Measurements from ENCODE around the gene LYRM7.

Gene LYRM7

GRCh38 chr5:131221008-131221703 lies 50.4 kb downstream of the LYRM7 start:
- TF ChIP-seq POLR2A (IDR thresholded peaks at IDR 0.05; ENCODE audit: low read length) (no peak), GATA1 (IDR thresholded peaks at IDR 0.05; ENCODE audit: low read depth, low read length) (no peak)
- DNase-seq = no peak

- no peak for DNase-seq
- TF ChIP-seq POLR2A (IDR thresholded peaks at IDR 0.05; ENCODE audit: low read length) = no peak
Measured at GRCh38 chr5:131221888-131222287, 51.1 kb downstream of the LYRM7 start.

DNA sequence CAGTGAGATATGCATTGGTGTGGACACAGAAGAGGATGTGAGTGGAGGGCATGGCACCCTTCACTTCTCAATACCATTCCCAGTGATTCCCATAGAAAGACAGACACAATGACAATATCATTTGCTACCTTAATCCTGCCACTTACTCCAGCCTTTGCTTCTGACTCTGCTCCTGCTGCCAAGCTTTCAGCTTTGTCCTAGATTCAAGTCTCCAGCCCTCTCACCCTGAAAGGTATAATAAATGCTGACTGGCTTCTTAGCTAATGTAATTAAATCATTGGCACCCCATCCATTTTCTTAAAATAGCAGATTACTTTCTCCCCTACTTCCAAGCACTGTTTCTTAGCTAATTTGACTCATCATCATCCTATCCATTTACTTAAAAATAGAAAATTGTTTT lies 52.0 kb downstream of the LYRM7 start:
- peak in 1 of 2 experiments; percentile 29 for DNase-seq
- no peak for TF ChIP-seq GATA1 (IDR thresholded peaks at IDR 0.05; ENCODE audit: low read depth, low read length)
- TF ChIP-seq POLR2A (IDR thresholded peaks at IDR 0.05; ENCODE audit: low read length) = no peak

- TF ChIP-seq GATA1 (IDR thresholded peaks at IDR 0.05; ENCODE audit: low read depth, low read length) (no peak), POLR2A (IDR thresholded peaks at IDR 0.05; ENCODE audit: low read length) (no peak)
- no peak for DNase-seq
Measured at GRCh38 chr5:131223751-131224386, 53.1 kb downstream of the LYRM7 start.

DNA sequence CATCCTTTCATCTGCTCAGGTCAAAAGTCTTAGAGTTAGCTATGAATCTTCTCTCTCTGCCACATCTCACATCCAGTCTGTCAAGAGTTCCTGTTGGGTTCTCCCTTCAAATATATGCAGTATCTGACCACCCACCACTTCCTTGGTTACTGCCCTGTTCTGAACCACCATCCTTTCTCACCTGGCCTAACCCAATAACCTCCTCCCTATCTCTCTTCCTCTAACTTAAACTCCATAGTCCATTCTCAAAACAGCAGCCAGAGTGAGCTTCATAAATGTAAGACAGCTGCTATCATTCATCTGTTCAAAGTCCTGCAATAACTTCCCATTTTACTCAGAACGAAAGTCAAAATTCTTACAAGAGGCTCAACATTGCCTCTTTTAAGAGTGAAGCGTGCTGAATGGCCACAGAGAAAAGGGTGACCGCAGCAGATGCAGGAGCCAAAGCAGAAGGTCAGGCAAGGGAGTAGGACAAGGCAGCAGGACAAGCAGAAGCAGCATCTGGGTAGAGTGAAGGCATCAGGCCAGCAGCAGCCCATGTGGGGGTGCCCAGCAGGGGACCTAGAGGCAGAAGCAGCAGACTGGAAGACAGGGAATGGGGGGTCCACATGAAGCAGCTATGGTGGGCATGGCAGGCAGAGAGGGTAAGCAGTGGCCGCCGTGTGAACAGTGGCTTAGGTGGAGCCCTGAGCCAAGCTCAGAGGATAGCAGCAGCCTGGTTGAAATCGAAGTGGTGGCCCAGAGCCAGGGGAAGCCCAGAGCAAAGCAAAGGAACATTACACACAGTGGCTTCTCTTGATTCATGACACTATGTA lies 53.9 kb downstream of the LYRM7 start:
- no peak for DNase-seq
- TF ChIP-seq GATA1 (IDR thresholded peaks at IDR 0.05; ENCODE audit: low read depth, low read length) = no peak

DNA sequence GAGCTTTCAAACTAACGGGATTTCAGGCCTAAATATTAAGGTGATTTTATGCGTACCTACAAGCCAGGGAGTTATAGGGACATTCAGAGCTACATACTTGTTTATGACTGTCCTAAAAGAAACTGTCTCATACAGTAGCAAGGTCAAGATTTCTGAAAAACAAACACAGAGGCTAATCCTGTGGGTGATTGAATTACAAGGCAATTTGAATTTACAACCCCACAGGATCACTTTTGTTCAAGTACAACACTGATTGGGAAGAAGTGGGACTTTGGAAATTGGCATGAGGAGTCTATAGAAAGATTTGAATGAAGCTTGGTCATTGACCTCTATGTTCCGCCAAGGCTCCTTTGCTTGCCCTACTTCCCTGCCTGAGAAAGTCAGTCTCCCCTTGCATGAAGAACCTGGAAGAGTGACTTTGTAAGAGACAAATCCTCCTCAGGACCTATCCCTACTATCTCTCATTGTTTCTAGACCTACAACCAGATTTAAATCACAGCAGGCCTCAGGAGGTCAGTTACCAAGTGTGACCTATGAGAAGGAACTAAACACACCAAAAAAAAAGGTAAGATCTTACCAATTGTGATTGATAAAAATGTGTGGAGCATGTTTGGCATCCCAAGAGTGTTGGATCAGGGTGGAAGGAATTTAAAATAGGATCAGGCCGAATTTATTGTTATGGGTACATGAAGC lies 54.7 kb downstream of the LYRM7 start:
- TF ChIP-seq POLR2A (IDR thresholded peaks at IDR 0.05; ENCODE audit: low read length) (no peak), GATA1 (IDR thresholded peaks at IDR 0.05; ENCODE audit: low read depth, low read length) (no peak)
- DNase-seq = no peak

GRCh38 chr5:131226899-131227298 lies 56.2 kb downstream of the LYRM7 start:
- TF ChIP-seq GATA1 (IDR thresholded peaks at IDR 0.05; ENCODE audit: low read depth, low read length) (no peak), POLR2A (IDR thresholded peaks at IDR 0.05; ENCODE audit: low read length) (no peak)
- no peak for DNase-seq

DNA sequence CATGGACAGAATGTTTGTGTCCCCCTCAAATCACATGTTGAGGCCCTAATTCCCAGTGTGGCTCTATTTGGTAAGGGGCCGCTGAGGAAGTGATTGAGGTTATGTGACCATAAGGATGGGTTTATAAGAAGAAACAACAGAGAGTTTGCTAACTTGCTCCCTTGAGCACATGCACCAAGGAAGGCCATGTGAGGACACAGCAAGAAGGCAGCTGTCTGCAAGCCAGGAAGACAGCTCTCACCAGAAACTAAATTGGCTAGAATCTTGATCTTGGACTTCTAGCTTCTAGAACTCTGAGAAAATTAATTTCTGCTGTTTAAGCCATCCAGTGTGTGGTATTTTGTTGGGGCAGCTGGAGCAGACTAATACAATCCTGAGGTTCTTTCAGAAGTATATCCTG lies 57.9 kb downstream of the LYRM7 start:
- TF ChIP-seq POLR2A (IDR thresholded peaks at IDR 0.05; ENCODE audit: low read length) = no peak
- TF ChIP-seq GATA1 (IDR thresholded peaks at IDR 0.05; ENCODE audit: low read depth, low read length) = no peak
- no peak for DNase-seq

DNA sequence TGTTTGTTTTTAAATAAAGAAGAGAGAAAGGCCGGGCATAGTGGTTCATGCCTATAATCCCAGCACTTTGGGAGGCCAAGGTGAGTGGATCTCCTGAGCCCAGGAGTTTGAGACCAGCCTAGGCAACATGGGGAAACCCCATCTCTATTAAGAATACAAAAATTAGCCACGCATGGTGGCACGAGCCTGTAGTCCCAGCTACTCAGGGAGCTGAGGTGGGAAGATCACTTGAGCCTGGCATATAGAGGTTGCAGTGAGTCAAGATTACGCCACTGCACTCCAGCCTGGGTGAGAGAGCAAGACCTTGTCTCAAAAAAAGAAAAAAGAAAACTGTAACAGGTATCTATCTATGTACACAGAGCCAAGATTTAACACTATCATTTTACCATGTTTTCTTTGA lies 58.9 kb downstream of the LYRM7 start:
- no peak for TF ChIP-seq POLR2A (IDR thresholded peaks at IDR 0.05; ENCODE audit: low read length)
- TF ChIP-seq GATA1 (IDR thresholded peaks at IDR 0.05; ENCODE audit: low read depth, low read length) = no peak
- DNase-seq = no peak

GRCh38 chr5:131230406-131230805 lies 59.7 kb downstream of the LYRM7 start:
- TF ChIP-seq POLR2A (IDR thresholded peaks at IDR 0.05; ENCODE audit: low read length) = no peak
- TF ChIP-seq GATA1 (IDR thresholded peaks at IDR 0.05; ENCODE audit: low read depth, low read length) = no peak
- DNase-seq = no peak

DNA sequence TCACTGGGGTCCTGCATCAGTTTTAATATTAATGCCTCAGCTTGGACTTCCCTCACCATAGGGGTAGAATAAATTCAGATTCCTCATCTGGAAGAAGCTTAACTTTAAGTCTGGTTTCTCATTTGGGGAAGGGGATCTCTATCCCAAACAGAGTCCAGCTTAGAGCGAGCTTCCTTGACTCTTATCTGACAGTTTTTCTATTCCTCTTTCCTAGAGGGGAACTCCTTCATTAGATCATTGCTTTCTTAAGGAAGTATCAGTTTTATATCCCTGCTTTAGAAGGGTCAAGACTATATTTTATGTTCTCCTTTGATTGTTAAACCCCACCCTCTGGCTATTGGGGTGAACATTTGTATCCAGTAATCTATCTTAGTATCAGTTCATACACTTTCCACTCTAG lies 68.9 kb downstream of the LYRM7 start:
- TF ChIP-seq POLR2A (IDR thresholded peaks at IDR 0.05; ENCODE audit: low read length) (no peak), GATA1 (IDR thresholded peaks at IDR 0.05; ENCODE audit: low read depth, low read length) (no peak)
- DNase-seq = no peak

DNA sequence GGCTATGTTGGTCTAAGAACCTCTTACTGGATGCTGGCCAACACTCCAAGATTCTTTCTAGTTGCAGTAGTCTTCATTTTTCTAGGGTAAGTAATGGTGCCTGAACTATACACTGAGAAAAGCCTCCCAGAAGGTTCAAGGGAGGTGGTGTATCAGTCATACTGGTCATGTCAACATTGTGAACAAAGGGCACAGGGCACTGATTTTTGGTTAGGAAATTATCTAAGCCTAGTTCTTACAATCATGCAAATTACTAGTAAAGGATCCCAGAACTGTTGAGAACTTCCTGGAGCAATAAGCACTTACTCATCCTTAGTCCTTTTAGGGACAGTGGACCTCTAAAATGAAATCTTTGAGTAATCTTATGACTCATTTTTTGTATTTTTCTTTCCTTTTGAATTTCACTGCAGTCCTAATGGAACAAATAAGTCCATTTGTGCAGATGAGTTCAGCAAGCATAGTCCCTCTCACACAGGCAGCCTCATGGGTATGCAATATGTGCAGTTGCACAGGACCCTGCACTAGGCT lies 72.0 kb downstream of the LYRM7 start:
- DNase-seq = no peak
- TF ChIP-seq POLR2A (IDR thresholded peaks at IDR 0.05; ENCODE audit: low read length) (no peak), GATA1 (IDR thresholded peaks at IDR 0.05; ENCODE audit: low read depth, low read length) (no peak)

DNA sequence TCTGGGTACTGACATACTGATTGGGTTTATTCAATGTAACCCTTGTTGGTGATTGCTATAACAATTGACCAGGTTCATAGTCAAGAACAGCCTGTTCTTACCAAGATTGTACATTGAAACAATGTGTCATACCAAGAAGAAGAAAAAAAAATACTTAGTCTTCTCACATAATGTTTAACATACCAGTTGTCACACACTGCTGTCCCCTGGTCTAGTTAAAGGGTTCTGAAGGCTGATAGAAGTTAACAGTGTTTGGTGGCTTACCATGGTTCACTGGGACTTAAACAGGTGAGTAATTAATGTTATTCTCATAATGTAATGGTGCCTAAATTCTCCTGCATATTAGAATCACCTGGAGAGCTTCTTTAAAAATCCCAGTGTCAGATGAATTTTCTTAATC lies 74.6 kb downstream of the LYRM7 start:
- DNase-seq = no peak
- TF ChIP-seq GATA1 (IDR thresholded peaks at IDR 0.05; ENCODE audit: low read depth, low read length) (no peak), POLR2A (IDR thresholded peaks at IDR 0.05; ENCODE audit: low read length) (no peak)

DNA sequence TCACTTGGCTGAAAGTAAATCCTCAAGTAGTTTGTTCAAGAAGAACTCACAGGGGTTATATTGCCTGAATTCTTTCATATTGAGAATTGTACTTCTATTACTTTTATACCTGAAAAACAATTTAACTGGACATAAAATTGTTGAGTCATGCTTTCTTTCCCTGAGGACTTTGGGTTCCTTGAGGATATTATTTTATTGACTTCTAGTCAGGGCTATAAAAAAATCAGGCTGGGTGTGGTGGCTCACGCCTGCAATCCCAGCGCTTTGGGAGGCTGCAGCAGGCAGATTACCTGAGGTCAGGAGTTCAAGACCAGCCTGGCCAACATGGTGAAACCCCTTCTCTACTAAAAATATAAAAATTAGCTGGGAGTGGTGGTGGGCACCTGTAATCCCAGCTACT lies 75.2 kb downstream of the LYRM7 start:
- DNase-seq = no peak
- TF ChIP-seq POLR2A (IDR thresholded peaks at IDR 0.05; ENCODE audit: low read length) (no peak), GATA1 (IDR thresholded peaks at IDR 0.05; ENCODE audit: low read depth, low read length) (no peak)
